ENCODE measurements around the gene OLIG1.

OLIG1 gene

GRCh38 chr21:33031152-33031911 is 38.6 kb upstream of the OLIG1 start:
- no peak for FAIRE-seq

GRCh38 chr21:33032434-33033047 is 37.4 kb upstream of the OLIG1 start:
- FAIRE-seq = no peak

- no peak for FAIRE-seq
Observed at GRCh38 chr21:33033094-33033951, 36.6 kb upstream of the OLIG1 start.

GRCh38 chr21:33033961-33034413 is 36.0 kb upstream of the OLIG1 start:
- FAIRE-seq = no peak

- FAIRE-seq = no peak
Observed at GRCh38 chr21:33035147-33035546, 34.8 kb upstream of the OLIG1 start.

GRCh38 chr21:33036430-33037162 is 33.3 kb upstream of the OLIG1 start:
- FAIRE-seq = no peak

- no peak for FAIRE-seq
Observed at GRCh38 chr21:33037501-33037900, 32.4 kb upstream of the OLIG1 start.

- no peak for FAIRE-seq
Observed at GRCh38 chr21:33039536-33039935, 30.4 kb upstream of the OLIG1 start.

- FAIRE-seq = no peak
Observed at GRCh38 chr21:33040215-33040614, 29.7 kb upstream of the OLIG1 start.

GRCh38 chr21:33041981-33042380 is 28.0 kb upstream of the OLIG1 start:
- no peak for FAIRE-seq

- no peak for FAIRE-seq
Observed at GRCh38 chr21:33042812-33043211, 27.1 kb upstream of the OLIG1 start.

- no peak for FAIRE-seq
Observed at GRCh38 chr21:33046455-33046854, 23.5 kb upstream of the OLIG1 start.

- FAIRE-seq = no peak
Observed at GRCh38 chr21:33047231-33047630, 22.7 kb upstream of the OLIG1 start.

GRCh38 chr21:33051925-33052324 is 18.0 kb upstream of the OLIG1 start:
- FAIRE-seq = no peak

GRCh38 chr21:33053951-33054350 is 16.0 kb upstream of the OLIG1 start:
- no peak for FAIRE-seq

- no peak for FAIRE-seq
Observed at GRCh38 chr21:33055991-33056390, 13.9 kb upstream of the OLIG1 start.

GRCh38 chr21:33057385-33057940 is 12.5 kb upstream of the OLIG1 start:
- FAIRE-seq = no peak

- FAIRE-seq = no peak
Observed at GRCh38 chr21:33058527-33058926, 11.4 kb upstream of the OLIG1 start.

- FAIRE-seq = no peak
Observed at GRCh38 chr21:33058957-33059356, 11.0 kb upstream of the OLIG1 start.

GRCh38 chr21:33059380-33059841 is 10.5 kb upstream of the OLIG1 start:
- no peak for FAIRE-seq

- FAIRE-seq = no peak
Observed at GRCh38 chr21:33061233-33061632, 8.7 kb upstream of the OLIG1 start.

GRCh38 chr21:33063375-33063883 is 6.5 kb upstream of the OLIG1 start:
- no peak for FAIRE-seq

Data from endometrium (tissue), 2 donors.